Stimulated activated naive CD8-positive, alpha-beta T cell treated with anti-CD3 and anti-CD28 coated beads, Interleukin-15, amount 100 ng/mL, for 72 hours (primary cell): ENCODE data around the gene GOLGA6L10.
"Not testable (repeated sequence)": the region's sequence is repeated elsewhere in the genome, so short reads cannot be mapped to it uniquely, and the experiment has no call there.

Experiments used
- ATAC-seq: fragments of 150-1000 bp; cut with Tn5 transposase; 2 replicates; pipeline ENCODE4 v1.10.0; 2021; ENCODE audit warnings: mild to moderate bottlenecking, moderate library complexity
- DNase-seq, 2 donors: peaks; one replicate each; pipeline ENCODE4 v3.0.0; 2021 to 2022
- H3K27ac Mint-ChIP-seq, 2 donors: one replicate each; pipeline ENCODE4 v1.8.0; 2022; ENCODE audit warnings: mild to moderate bottlenecking in 2 of 2, mixed read lengths in 2 of 2, moderate library complexity in 2 of 2
- H3K27me3 Mint-ChIP-seq: one replicate; pipeline ENCODE4 v1.8.0; 2022; ENCODE audit warnings: mixed read lengths
- H3K4me1 Mint-ChIP-seq: one replicate; pipeline ENCODE4 v1.8.0; 2022; ENCODE audit warnings: mild to moderate bottlenecking, mixed read lengths
- H3K4me3 Mint-ChIP-seq, 2 donors: one replicate each; pipeline ENCODE4 v1.8.0; 2022; ENCODE audit warnings: mild to moderate bottlenecking in 2 of 2, mixed read lengths in 2 of 2, moderate library complexity in 1 of 2
- H3K9me3 Mint-ChIP-seq, 2 donors: one replicate each; pipeline ENCODE4 v1.8.0; 2022; ENCODE audit warnings: mixed read lengths in 2 of 2

The GOLGA6L10 gene

GRCh38 chr15:82349375-82349774, at the start of gene GOLGA6L10:
TSS of gene GOLGA6L10 (minus strand) at chr15:82349475. CDS start at chr15:82349375, 100 bp downstream.
- H3K27me3 Mint-ChIP-seq, H3K9me3 Mint-ChIP-seq, H3K4me3 Mint-ChIP-seq, H3K27ac Mint-ChIP-seq, ATAC-seq, DNase-seq: not testable (repeated sequence)
- peaks cover 11% of the 10 kb centered on the region for H3K4me1 Mint-ChIP-seq

- Mint-ChIP-seq H3K27ac (peak overlapping the region in 1 of 2 donors; percentile 12), H3K4me3 (no peak overlapping the region), H3K9me3 (no peaks in the 10 kb centered on the region), H3K4me1 (peaks cover 28% of the 10 kb centered on the region), H3K27me3 (no peaks in the 10 kb centered on the region)
- ATAC-seq (no peak), DNase-seq (no peak)
Observed at GRCh38 chr15:82398785-82399184, 49.5 kb upstream of the GOLGA6L10 start.

GRCh38 chr15:82397817-82398216, 48.5 kb upstream of the GOLGA6L10 start:
- DNase-seq (no peak), ATAC-seq (no peak)
- H3K9me3 Mint-ChIP-seq, result no peaks in the 10 kb centered on the region
- H3K27me3 Mint-ChIP-seq, result no peaks in the 10 kb centered on the region
- H3K4me3 Mint-ChIP-seq, result no peak overlapping the region
- peaks cover 25% of the 10 kb centered on the region for H3K4me1 Mint-ChIP-seq
- H3K27ac Mint-ChIP-seq, result no peak overlapping the region

GRCh38 chr15:82395788-82396187, 46.5 kb upstream of the GOLGA6L10 start:
- H3K9me3 Mint-ChIP-seq, H3K27ac Mint-ChIP-seq, ATAC-seq, DNase-seq, H3K27me3 Mint-ChIP-seq, H3K4me3 Mint-ChIP-seq: not testable (repeated sequence)
- peaks cover 40% of the 10 kb centered on the region for H3K4me1 Mint-ChIP-seq

- no peak for DNase-seq
- Mint-ChIP-seq H3K9me3 (no peaks in the 10 kb centered on the region), H3K27ac (no peak overlapping the region), H3K4me3 (no peak overlapping the region), H3K4me1 (peaks cover 41% of the 10 kb centered on the region), H3K27me3 (no peaks in the 10 kb centered on the region)
- no peak for ATAC-seq
Observed at GRCh38 chr15:82393671-82394070, 44.4 kb upstream of the GOLGA6L10 start.

- DNase-seq, H3K27ac Mint-ChIP-seq, H3K27me3 Mint-ChIP-seq, H3K9me3 Mint-ChIP-seq, ATAC-seq, H3K4me3 Mint-ChIP-seq: not testable (repeated sequence)
- peaks cover 25% of the 10 kb centered on the region for H3K4me1 Mint-ChIP-seq
Observed at GRCh38 chr15:82392077-82392476, 42.8 kb upstream of the GOLGA6L10 start.

- not testable (repeated sequence) for H3K27me3 Mint-ChIP-seq, H3K27ac Mint-ChIP-seq, H3K9me3 Mint-ChIP-seq, DNase-seq, H3K4me3 Mint-ChIP-seq, ATAC-seq
- peaks cover 25% of the 10 kb centered on the region for H3K4me1 Mint-ChIP-seq
Observed at GRCh38 chr15:82390152-82390551, 40.9 kb upstream of the GOLGA6L10 start.

- peaks cover 25% of the 10 kb centered on the region for H3K4me1 Mint-ChIP-seq
Observed at GRCh38 chr15:82387209-82387608, 37.9 kb upstream of the GOLGA6L10 start.

GRCh38 chr15:82381330-82381955, 32.2 kb upstream of the GOLGA6L10 start:
- not testable (repeated sequence) for H3K27me3 Mint-ChIP-seq, ATAC-seq, H3K9me3 Mint-ChIP-seq, DNase-seq, H3K4me3 Mint-ChIP-seq, H3K27ac Mint-ChIP-seq
- H3K4me1 Mint-ChIP-seq, result peaks cover 16% of the 10 kb centered on the region

More at GRCh38 chr15:82387209-82387608, 37.9 kb upstream of the GOLGA6L10 start:
- ATAC-seq, H3K27me3 Mint-ChIP-seq, DNase-seq, H3K4me3 Mint-ChIP-seq, H3K9me3 Mint-ChIP-seq, H3K27ac Mint-ChIP-seq: not testable (repeated sequence)

GRCh38 chr15:82379552-82379951, 30.3 kb upstream of the GOLGA6L10 start:
- Mint-ChIP-seq H3K27ac (peak overlapping the region in 1 of 2 donors; percentile 34), H3K4me1 (peaks cover 16% of the 10 kb centered on the region)
- not testable (repeated sequence) for DNase-seq

GRCh38 chr15:82373661-82374060, 24.4 kb upstream of the GOLGA6L10 start:
- H3K27ac Mint-ChIP-seq, DNase-seq, H3K9me3 Mint-ChIP-seq, ATAC-seq, H3K4me3 Mint-ChIP-seq, H3K4me1 Mint-ChIP-seq, H3K27me3 Mint-ChIP-seq: not testable (repeated sequence)

More at GRCh38 chr15:82379552-82379951, 30.3 kb upstream of the GOLGA6L10 start:
- H3K4me3 Mint-ChIP-seq, H3K27me3 Mint-ChIP-seq, ATAC-seq, H3K9me3 Mint-ChIP-seq: not testable (repeated sequence)

- H3K27ac Mint-ChIP-seq, result no peak overlapping the region
Observed at GRCh38 chr15:82371656-82372055, 22.4 kb upstream of the GOLGA6L10 start.

GRCh38 chr15:82367790-82368189, 18.5 kb upstream of the GOLGA6L10 start:
- not testable (repeated sequence) for H3K27me3 Mint-ChIP-seq, H3K4me1 Mint-ChIP-seq, H3K9me3 Mint-ChIP-seq, ATAC-seq, H3K27ac Mint-ChIP-seq, DNase-seq, H3K4me3 Mint-ChIP-seq

More at GRCh38 chr15:82371656-82372055, 22.4 kb upstream of the GOLGA6L10 start:
- peaks cover 7% of the 10 kb centered on the region for H3K4me1 Mint-ChIP-seq
- ATAC-seq (no peak), DNase-seq (no peak)
- H3K27me3 Mint-ChIP-seq, result no peaks in the 10 kb centered on the region
- no peak overlapping the region for H3K4me3 Mint-ChIP-seq
- no peaks in the 10 kb centered on the region for H3K9me3 Mint-ChIP-seq

GRCh38 chr15:82365692-82366323, 16.5 kb upstream of the GOLGA6L10 start:
- DNase-seq, result peak in 1 of 2 donors; percentile 49
- not testable (repeated sequence) for H3K27ac Mint-ChIP-seq, H3K27me3 Mint-ChIP-seq, H3K4me3 Mint-ChIP-seq, H3K9me3 Mint-ChIP-seq, H3K4me1 Mint-ChIP-seq
- ATAC-seq, result peak; percentile 90

- H3K4me3 Mint-ChIP-seq, ATAC-seq, H3K4me1 Mint-ChIP-seq, DNase-seq, H3K27me3 Mint-ChIP-seq, H3K27ac Mint-ChIP-seq, H3K9me3 Mint-ChIP-seq: not testable (repeated sequence)
Observed at GRCh38 chr15:82364548-82364947, 15.3 kb upstream of the GOLGA6L10 start.

GRCh38 chr15:82362790-82363189, 13.5 kb upstream of the GOLGA6L10 start:
- H3K4me3 Mint-ChIP-seq, H3K27me3 Mint-ChIP-seq, H3K4me1 Mint-ChIP-seq, H3K9me3 Mint-ChIP-seq, H3K27ac Mint-ChIP-seq, ATAC-seq, DNase-seq: not testable (repeated sequence)
